CD4-positive, alpha-beta T cell treated with Interleukin-6 for 4 hours (primary cell): Measurements from ENCODE around the gene CHRNB4.

ENCODE experiments used
- DNase-seq: peaks from one replicate; pipeline ENCODE4 v3.0.0-alpha.2; 2020; ENCODE audit warnings: mixed read lengths

CHRNB4 gene

DNA sequence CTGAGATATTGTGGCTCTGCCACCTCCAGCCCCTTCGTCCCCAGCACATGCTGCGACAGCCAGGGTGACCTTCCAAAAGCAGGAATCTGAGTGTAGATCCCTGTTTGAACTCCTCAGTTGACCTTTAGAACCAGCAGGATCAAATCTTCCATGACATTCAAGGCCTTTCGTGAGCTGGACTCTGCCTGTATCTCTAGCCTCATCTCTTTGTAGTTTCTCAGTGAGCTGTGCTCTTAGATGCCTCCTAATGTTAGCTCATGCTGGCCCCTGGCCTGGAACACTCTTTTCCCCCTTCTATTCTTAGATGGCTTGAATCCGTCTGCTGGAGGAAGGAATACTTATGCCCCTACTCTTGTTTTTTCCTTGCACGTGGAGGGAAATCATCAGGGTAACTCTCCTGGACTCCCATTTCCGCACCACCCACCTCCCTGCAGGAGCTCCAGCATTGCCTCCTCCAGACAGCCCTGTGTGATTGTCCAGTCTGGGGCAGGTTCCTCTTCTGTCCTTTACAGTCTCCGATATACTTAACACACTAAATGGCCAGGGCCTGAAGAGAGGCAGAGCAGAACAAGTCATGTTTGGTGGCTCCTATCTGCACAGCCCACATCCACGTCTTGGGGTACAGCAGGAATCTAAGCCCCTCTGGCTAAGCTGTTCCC is 26.7 kb upstream of the CHRNB4 start:
- DNase-seq = no peak

DNA sequence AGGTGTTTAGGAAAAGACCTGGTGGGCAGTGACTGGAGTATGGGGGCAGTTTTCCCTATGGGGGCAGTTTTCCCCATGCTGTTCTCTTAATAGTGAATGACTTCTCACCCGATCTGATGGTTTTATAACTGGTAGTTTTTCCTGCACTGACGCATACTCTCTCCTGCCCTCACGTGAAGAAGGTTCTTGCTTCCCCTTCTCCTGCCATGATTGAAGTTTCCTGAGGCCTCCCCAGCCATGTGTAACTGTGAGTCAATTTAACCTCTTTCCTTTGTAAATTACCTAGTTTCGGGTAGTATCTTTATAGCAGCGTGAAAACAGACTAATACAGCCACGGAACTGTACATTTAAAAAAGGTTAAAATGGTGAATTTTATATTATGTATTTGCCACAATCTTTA is 25.0 kb upstream of the CHRNB4 start:
- no peak for DNase-seq

DNA sequence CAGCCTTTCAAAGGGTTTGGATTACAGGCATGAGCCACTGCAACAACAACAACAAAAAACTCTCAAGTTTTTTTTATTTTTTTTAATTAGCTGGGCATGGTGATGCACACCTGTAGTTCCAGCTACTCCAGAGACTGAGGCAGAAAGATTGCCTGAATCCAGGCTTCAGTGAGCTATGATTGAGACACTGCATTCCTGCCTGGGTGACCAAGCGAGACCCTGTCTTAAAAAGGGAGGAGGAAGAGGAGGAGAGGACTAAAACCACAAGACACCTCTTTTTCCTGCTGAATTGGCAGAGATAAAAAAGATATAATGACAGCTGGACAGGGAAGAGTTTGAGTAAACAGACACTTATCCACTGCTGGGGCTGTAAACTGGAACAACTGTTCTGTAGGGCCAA is 22.7 kb upstream of the CHRNB4 start:
- no peak for DNase-seq

DNA sequence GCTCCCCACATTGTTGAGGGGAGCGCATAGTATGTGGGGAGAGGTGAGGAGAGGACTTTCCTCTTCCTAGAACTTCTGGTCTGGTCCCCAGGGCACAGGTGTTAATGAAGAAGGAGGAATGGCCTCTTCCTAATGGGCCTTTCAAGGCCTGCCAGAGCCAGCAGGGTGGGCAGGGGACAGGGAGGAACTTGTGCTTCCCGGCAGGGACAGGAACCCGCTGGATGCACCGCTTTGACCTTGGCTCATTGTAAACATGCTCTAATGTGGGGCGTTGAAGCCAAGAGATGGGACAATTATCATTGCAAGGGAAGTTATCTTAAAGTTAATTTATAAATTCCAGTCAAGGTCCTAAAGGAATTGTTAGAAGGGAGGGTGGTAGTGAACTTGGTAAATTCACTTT is 21.0 kb upstream of the CHRNB4 start:
- no peak for DNase-seq

DNA sequence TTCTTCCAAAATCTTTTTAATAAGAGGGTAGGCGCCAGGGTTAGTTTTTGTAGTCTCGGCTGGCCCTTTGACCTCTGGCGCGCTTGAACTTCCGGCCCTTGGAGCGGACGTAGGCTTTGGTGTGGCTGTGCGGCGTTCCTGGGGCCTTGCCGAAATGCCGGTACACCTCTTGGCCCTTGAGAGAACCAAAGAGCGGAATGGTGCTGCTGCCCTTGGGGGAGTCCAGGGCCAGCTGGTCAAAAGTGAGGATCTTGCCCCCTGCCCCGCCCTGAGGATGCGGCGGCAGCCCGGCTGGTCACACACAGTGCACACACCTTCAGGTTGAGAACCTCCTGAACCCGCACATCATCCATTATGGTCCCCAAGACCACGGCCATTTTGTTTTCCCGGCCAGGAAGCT is 20.0 kb upstream of the CHRNB4 start:
- DNase-seq = no peak

DNA sequence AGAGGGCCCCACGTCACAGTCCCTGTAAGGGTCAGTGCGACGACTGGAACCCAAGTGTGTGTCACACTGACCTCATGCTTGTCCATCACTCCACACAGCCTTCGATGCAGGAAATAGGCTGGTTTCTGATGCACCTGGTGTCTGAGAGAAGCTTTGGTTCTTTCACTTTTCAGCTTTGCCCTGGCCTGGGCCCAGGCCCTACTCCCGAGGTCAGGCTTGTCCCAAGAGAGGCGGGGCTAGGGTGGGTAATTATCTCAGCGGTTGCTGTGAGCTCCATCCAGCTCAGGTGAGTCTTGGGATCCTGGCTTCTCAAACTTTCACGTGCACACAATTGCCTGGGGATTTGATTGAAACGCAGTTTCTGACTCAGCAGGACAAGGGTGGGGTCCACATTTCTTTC is 19.6 kb upstream of the CHRNB4 start:
- DNase-seq = no peak

DNA sequence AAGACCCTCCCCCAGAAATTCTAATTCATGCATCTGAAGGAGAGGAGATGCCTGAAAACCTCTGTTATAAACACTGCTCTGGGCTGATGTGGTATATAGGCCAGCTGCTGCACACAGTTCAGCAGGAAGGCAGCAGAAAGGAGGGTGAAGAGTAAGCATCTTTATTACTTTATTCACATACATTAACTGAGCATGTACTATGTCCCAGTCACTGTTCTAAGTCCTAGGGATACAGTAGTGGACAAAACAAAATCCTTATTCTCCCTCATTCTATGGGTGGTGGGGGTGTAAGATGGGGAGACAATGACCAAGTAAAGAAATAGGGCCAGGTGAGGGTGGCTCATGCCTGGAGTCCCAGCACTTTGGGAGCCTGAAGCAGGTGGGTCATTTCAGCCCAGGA is 17.8 kb upstream of the CHRNB4 start:
- DNase-seq = no peak

DNA sequence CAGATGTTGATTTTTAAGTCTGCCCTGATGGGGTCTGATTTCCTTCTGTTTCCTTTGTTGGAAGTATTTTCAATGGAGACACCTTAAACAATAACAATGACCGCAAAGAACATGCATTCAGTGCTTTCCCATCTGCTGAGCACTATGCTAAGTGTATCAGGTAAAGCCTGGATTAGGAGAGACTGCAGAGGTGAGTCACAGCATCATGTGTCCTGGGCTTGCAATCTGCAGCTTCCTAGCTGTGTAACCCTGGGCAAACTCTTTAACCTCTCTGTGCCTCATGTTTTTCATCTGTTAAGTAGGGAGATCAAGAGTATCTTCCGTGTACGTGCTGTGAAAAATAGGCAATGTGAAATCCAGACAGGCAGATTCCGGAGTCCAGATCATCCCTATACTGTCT is 13.3 kb upstream of the CHRNB4 start:
- no peak for DNase-seq

DNA sequence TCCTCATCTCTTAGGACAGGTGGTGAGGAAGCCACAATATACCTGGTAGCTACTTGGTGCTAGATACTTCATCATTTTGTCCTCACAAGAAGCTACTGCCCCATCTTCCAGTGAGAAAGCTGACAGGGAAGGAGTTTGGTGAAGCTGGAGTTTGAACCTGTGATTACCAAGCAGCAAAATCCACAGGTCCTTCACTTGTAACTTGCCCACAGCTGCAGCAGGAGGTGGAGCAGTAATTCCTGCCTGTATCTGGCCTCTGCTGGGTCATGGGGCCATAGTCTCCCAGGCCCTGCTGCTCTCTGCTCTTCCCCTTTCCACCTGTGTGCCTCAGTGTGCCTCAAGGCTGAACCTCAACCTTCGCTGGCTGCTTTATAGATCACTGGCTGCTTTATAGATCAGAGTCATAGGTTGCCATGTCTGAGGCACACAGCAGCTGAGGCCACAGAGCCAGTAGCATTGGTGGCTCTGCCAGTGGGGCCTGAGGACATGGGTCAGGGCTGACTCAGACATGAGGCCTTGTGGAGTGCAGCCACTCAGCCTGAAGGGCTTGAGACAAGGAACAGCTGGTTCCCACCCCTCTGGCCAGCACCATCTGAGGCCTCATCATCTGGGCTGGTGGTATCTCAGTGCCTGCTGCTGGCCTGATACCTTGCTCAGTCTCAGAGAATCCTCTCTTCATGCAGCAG is 11.1 kb upstream of the CHRNB4 start:
- DNase-seq = no peak

DNA sequence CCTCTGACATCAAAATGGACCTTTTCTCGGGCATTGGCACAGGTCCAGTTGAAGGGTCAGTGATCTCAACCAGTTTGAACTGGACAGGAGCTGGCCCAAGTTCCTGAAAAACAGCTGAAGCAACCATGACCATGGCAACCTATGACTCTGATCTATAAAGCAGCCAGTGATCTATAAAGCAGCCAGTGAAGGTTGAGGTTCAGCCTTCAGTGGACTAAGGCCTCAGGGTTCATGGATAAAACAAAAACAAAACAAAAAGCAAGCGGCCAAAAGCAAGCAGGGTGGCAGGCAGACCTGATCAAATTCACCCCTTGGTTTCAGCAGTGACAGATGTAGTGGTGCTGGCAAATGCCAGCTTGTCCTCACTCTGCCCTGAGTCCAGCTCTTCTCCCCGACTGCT is 10.0 kb upstream of the CHRNB4 start:
- DNase-seq = no peak

DNA sequence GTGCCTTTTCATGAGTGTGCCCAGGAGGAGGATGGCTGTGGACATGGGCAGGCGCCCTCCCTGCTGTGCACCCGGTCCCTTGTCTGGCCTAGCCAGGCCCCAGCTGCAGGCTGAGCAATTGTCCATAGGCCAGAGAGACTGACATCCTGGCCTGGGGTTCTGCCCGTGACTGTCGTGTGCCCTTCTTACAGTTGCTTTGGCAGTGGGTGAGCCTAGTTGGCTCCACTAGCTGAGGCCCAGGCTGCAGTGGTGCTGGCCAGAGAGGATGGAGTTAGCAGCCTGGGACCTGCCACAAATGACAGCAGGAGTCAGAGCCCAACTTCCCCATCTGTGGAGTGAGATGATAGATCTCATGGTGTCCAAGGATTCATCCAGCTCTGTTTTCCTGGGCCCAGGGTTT is 9.0 kb upstream of the CHRNB4 start:
- DNase-seq = no peak

DNA sequence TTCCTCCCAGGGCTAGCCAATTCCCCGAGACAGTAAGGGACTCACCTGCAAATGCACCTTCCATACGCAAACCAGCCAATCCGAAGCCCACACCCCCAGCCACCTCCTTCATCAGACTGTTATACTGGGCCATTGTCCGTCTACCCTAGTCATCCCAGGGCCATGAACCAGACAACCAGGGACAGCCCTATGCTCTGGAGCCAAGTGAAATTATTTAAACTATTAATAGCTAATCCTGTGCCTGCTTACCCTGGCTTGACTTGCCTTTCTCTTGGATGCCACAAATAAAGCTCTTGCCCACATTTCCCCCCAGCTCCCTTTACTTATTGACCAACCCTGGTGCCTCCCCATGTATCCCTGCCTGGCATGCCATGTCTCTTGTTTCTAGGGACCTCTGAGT is 4.0 kb upstream of the CHRNB4 start:
- DNase-seq = no peak

DNA sequence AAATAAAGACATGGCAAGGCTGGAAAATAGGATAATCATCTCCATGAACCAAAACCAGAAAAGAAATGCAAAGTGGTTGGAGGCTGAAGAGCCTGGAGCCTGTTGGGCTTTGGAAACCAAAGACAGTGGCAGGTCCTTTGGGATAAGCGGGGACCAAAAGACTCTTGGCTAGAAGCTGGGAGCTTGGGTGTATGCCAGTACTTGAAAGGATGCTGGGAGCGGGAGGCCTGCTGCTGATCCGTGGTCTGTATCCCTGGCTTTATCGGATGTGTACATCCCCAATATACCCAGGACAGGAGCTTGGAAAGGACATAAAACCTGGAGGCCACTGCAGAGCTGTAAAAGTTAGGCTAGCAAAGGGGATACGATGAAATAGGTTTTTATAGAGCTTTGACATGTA is 1.3 kb upstream of the CHRNB4 start:
- no peak for DNase-seq

DNA sequence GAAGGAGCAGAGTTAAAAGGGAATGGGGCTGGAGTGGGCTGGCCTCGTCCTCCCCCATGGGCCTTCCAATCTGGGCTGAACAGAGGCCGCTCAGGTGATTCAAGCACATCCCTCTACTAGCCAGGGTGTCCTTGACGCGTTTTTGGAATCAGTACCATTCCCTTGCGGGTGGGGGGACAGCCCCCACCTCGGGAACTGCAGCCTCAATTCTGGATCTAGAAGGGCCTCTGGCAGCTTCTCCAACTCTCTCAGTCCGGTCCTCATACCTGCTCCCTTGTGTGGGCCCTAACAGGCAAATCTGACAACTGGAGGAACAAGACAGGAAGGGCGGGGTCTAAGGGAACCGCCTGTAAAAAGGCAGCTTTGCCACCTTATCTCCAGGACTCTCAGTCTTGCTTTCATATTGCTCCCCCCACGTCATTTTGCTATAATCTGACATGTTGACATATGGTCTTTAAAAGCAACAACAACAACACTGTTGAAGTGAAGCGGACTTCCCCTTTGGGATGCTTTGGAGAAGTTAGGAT is 802 bp upstream of the CHRNB4 start:
- DNase-seq = no peak

DNA sequence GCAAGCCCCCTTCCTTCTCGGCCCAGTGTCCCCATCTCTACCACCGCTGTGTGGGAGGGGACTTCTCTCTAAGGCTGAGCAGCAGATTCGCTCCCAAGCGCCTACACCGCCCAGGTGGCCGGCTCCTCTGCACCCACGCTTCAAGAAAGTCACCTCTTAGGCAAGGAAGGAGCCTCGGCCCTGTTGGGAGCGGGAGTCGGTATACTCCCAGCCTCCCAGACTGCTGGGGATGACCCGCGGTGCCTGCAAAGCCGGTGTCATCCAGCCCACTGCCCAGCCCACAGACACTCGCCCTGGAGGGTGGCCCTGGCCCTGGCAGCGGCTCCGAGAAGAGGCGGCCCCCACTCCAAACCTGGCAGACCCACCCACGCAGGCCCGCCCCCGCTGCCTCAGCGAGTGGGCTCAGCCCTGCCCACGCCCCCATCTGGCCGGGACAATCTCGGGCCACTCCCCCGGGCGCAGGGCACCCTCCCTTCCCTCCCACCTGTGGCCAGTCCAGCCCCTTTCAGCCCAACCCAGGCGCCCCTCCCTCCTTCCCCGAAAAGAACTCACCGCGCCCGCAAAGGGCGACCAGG is 396 bp downstream of the CHRNB4 start:
- DNase-seq = no peak

DNA sequence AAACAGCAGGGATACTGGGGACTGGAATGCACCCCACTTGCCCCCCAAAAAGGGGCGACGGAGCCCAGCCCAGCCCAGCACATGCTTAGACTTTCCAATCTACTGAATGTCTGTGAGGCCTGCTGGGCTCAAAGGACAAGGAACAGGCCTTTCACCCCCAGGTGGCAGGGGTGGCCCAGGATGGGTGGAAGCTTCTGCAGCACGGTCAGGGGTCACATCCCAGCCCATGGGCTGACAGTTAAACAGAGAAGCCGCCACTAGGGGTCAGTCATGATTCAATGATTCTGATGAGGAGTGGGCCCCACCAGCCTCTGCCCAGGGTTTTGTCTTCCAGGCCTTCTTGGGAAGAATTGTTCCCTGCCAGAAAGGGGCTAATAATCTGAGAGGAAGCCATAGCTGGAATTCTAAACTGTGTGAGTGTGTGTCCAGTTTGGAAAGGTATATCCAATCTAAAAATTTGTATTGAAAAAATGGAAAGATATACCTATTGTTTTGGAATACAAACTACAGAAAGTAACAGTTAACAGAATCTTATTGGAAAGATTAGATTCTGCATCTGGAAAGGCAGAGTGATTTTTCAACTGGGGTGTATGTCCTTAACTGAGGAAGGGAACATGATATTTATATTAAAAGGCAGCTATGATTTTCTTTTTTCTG is 2.2 kb downstream of the CHRNB4 start:
- peak; percentile 59 for DNase-seq

DNA sequence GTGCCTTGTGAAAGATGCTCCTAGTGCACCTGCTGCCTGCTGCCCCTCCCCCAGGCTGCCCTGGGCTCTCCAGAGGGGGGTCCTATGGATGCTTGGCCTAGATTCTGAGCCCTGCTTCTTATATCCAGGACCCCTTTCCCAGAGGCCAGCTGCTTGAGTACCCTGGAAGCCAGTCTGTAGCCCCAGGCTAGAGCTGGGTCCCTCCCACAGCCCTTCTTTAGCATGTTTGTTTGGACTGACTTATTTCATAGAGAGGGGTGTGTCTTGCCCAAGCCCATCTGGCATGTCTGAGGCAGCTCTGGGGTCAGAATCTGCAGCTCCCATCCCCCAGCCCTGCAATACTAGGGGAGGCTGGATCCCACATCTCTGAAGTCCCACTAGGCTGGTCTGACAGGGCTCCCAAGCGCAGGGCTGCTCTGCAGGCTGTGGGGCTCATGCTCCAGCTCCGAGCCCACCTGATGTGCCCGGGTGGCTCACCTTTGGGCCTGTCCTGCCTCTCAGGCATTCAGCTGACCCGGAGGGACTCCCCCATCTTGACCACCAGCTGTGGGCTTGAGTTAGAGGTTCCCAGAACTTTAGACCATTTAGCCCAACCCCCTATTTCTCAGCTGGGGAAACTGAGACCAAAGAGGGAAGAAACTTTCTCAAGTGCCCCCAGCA is 3.1 kb downstream of the CHRNB4 start:
- DNase-seq = no peak

DNA sequence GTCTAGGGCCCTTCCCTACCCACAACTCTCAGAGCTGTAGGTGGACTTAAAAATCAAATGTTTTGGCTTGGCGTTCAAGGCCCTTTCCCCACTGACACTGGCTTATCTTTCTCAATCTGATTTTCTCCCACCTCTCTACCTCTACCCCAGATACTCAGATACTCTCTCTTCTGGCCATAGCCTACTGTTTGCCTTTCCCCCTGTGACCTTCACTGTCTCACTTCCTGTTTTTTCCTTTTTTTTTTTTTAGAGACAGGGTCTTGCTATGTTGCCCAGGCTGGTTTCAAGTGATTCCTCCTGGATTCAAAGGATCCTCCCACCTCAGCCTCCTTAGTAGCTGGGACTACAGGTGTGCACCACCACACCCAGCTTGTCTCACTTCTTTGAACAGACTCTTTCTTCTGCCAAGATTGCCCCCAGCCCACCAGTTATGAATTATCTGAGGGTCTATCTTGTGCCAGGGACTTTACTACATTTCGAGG is 4.6 kb downstream of the CHRNB4 start:
- no peak for DNase-seq

DNA sequence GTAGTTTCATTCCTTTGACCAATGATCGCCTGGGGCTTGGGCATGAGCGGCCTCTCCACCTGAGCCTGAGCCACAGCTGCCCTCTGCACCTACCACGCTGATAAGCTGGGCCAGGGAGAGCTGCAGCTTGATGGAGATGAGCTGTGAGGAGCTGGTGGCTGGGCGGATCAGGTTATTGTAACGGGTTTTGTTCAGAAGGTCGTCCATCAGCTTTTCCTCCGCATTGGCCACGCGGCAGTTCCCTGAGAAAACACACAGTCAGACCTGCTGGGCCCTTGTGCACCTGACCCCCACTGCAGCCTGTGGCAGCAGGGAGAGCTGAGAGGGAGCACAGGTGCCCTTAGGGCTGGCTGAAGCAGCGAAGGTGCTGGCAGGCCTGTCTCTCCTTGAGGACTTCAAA is 5.7 kb downstream of the CHRNB4 start:
- no peak for DNase-seq

DNA sequence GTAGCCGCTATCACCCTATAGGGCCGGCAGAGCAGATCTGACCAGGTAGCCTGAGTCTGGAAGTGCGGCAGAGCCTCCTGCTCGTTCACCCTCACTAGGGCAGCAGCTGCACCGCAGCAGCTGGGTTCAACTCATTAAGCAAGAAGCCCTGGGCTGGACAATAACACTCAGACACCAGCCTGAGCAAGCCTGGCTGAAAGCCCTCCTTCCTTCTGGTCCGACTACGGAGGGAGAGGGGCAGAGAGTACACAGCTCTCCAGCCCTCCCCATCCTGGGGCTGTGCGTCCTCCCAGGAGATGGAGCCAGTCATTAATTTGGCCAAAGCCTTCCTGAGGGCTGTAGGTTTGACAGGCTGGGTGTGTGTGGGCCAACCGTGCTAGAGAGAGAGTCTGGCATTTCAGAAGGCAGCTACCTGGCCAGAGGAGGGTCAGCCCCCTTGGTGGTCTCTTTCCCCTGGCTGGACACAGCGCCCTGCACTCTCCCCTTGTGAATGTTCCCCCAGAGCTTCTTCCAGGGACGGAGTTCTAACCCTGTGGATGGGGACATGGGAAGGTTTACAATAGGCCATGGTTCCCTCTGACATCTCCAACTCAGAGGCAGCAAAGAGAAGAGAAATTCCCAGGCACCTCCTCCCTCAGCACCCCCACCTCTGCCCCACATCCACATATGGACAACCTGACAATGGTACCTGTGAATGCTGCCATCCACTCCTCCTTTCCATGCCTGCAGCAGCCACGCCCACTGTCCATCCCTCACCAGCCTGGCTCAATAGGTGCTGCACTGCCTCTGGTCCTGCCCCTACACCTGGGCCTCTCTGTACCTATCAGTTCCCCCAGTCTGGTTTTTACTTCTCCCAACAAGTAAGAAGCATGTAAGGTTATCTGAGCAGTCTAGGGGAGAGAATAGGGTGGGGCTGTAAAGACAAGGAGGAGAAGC is 6.5 kb downstream of the CHRNB4 start:
- DNase-seq = no peak

DNA sequence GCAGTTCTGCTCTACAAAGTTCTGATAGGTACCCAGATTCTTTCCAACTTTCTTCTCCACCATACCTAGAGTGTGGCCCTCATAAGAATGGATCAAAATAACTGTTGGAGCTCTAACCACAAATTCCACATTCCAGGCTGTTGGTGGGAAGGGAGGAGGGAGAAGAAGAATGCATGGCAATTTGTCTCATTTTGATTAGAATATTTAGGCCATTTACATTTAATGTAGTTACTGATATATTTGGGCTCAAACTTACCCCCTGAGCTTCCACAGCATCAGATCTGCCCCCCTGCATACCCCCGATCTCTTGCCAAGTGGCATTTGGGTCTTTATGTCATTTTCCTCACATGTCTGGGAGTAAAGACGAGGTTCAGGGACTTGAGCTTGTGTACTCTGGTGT is 7.7 kb downstream of the CHRNB4 start:
- no peak for DNase-seq
